ENCODE data around the gene DNAJC6. TPM values are rescaled to one million over a fixed set of nuclear protein-coding genes. Genes with fewer than 3 reads are reported as not detected.
A peak's percentile ranks its signal among the peaks of the same experiment; 100 is the strongest.

DNAJC6 gene
- total and polyA plus RNA-seq, 7 donors, result 0.09 to 2.2 (median 0.46) TPM

DNA sequence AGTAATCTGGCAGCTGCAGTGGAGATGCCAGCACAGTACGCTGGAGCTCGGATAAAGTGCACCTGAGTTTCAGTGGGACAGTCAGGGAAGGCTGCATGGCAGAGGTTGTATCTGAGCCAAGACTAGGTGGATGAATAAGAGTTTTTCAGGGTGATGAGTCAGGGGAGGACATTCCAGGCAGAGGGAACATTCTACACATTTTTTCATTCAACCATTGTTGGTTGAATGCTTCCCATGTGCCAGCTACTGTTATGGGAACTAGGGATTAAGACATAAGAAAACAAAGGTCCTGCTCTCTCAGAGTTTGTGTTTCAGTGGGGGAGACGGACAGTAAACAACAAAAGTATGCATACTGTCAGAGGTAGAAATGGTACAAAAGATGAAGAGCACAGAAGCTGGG is 116.4 kb downstream of the DNAJC6 start:
- DNase-seq (no peak), ATAC-seq (no peak)
- H3K4me3 ChIP-seq, result no peak overlapping the region
- H3K36me3 ChIP-seq (ENCODE audit: insufficient read depth in 1 of 2, low read depth in 1 of 2), result peaks cover 0 to 58% of the 10 kb centered on the region in 2 donors
- no peaks in the 10 kb centered on the region for H3K27me3 ChIP-seq (ENCODE audit: insufficient read depth in 3 of 3, low read length in 2 of 3)
- TF ChIP-seq CTCF (IDR thresholded peaks at IDR 0.05), result no peak
- no peaks in the 10 kb centered on the region for H3K9me3 ChIP-seq
- H3K4me1 ChIP-seq, result peaks cover 30% of the 10 kb centered on the region
- H3K27ac ChIP-seq, result no peak overlapping the region
- 91 to 96% (median 93%) methylated on average over 3 of the region's 3 CpGs for WGBS, 3 donors
- intact Hi-C loops (cut with DNase I), result loop anchor here (10.0 kb wide), 2 partner anchors 171 to 361 kb away; no protein-coding TSS in a partner anchor

DNA sequence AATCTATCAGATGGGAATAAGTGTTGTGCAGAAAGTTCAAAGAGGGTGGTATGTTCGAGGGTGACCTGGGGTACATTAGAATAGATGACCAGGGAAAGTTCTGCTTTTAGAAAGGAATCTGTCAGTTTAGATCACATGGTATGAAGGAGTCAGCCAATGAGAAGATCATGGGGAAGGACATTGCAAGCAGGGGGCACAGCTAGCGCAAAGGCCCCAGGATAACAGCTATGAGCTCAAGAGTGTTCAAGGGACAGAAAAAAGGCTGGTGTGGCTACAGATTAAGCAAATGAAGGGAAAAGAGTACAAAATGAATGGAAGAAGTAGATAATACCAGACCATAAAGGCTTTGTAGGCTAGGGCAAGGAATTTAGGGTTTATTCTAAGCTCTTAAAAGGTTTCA is 119.7 kb downstream of the DNAJC6 start:
- H3K27me3 ChIP-seq (ENCODE audit: insufficient read depth in 3 of 3, low read length in 2 of 3), result no peaks in the 10 kb centered on the region
- ATAC-seq (no peak), DNase-seq (no peak)
- H3K4me1 ChIP-seq, result peaks cover 13% of the 10 kb centered on the region
- intact Hi-C loops (cut with DNase I), result loop anchor here (10.0 kb wide), 2 partner anchors 174 to 364 kb away; no protein-coding TSS in a partner anchor
- TF ChIP-seq CTCF (IDR thresholded peaks at IDR 0.05), result no peak
- H3K27ac ChIP-seq, result peak overlapping the region; percentile 57
- no peak overlapping the region for H3K4me3 ChIP-seq
- WGBS, 3 donors, result 83 to 97% (median 92%) methylated on average over 2 of the region's 2 CpGs
- peaks cover 0 to 88% of the 10 kb centered on the region in 2 donors for H3K36me3 ChIP-seq (ENCODE audit: insufficient read depth in 1 of 2, low read depth in 1 of 2)
- H3K9me3 ChIP-seq, result no peaks in the 10 kb centered on the region

GRCh38 chr1:65429806-65430205 is 120.5 kb downstream of the DNAJC6 start:
- peaks cover 0 to 92% of the 10 kb centered on the region in 2 donors for H3K36me3 ChIP-seq (ENCODE audit: insufficient read depth in 1 of 2, low read depth in 1 of 2)
- intact Hi-C loops (cut with DNase I), result loop anchor here (5.0 to 10.0 kb wide), 3 partner anchors 175 to 365 kb away; no protein-coding TSS in a partner anchor
- DNase-seq (no peak), ATAC-seq (peak in 1 of 4 donors; percentile 35)
- TF ChIP-seq CTCF (IDR thresholded peaks at IDR 0.05), result no peak
- H3K27me3 ChIP-seq (ENCODE audit: insufficient read depth in 3 of 3, low read length in 2 of 3), result no peaks in the 10 kb centered on the region
- 48 to 57% (median 55%) methylated on average over 7 of the region's 7 CpGs for WGBS, 3 donors
- no peak overlapping the region for H3K4me3 ChIP-seq
- peaks cover 7% of the 10 kb centered on the region for H3K4me1 ChIP-seq
- H3K9me3 ChIP-seq, result no peaks in the 10 kb centered on the region
- peak overlapping the region; percentile 57 for H3K27ac ChIP-seq

GRCh38 chr1:65431111-65431705 is 121.9 kb downstream of the DNAJC6 start:
- no peaks in the 10 kb centered on the region for H3K27me3 ChIP-seq (ENCODE audit: insufficient read depth in 3 of 3, low read length in 2 of 3)
- peaks cover 0 to 80% of the 10 kb centered on the region in 2 donors for H3K36me3 ChIP-seq (ENCODE audit: insufficient read depth in 1 of 2, low read depth in 1 of 2)
- ATAC-seq (peak in 2 of 4 donors; percentile 47 to 70), DNase-seq (no peak)
- peak overlapping the region; percentile 57 for H3K27ac ChIP-seq
- peaks cover 7% of the 10 kb centered on the region for H3K4me1 ChIP-seq
- no peaks in the 10 kb centered on the region for H3K9me3 ChIP-seq
- peak; percentile 70 for TF ChIP-seq CTCF (IDR thresholded peaks at IDR 0.05)
- intact Hi-C loops (cut with DNase I), result loop anchor here in 1 of 2 donors (5.0 kb wide), 1 partner anchor 256 kb away; no protein-coding TSS in a partner anchor
- no peak overlapping the region for H3K4me3 ChIP-seq
- 33 to 64% (median 53%) methylated on average over 1 of the region's 1 CpG for WGBS, 3 donors
